ENCODE measurements around the gene FUT8.
"Not testable (repeated sequence)": the region's sequence is repeated elsewhere in the genome, so short reads cannot be mapped to it uniquely, and the experiment has no call there.

FUT8 gene

DNA sequence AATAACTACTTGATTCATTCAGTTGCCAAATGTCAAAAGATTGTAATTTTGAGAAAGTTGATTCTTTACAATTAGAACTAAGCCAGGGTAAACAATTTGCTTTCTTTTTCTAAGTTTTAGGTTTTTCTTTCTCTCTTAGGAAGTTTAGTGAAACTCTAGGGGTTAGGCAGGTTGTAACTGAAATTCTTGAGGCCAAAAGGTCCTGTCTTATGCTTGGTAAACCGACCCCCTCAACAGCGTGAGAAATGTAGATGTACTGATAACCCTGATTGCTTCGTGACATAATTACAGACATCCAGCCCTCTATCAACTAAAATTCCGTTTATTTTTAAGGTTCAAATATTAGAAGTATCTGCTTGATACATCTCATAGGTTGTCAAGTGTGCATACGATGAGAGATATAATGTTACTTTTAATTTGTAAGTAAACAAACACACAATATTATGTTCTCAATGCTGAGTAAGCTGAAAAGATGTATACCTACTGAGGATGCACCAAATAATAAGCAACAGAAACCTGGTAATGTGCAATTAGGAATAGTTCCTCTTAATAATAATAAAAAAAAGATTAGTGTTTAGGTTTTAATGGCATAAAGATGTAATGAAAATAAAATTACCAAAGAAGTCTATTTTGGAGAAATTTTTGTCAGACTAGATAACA is 7.2 kb downstream of the FUT8 start:
- no peak for DNase-seq

DNA sequence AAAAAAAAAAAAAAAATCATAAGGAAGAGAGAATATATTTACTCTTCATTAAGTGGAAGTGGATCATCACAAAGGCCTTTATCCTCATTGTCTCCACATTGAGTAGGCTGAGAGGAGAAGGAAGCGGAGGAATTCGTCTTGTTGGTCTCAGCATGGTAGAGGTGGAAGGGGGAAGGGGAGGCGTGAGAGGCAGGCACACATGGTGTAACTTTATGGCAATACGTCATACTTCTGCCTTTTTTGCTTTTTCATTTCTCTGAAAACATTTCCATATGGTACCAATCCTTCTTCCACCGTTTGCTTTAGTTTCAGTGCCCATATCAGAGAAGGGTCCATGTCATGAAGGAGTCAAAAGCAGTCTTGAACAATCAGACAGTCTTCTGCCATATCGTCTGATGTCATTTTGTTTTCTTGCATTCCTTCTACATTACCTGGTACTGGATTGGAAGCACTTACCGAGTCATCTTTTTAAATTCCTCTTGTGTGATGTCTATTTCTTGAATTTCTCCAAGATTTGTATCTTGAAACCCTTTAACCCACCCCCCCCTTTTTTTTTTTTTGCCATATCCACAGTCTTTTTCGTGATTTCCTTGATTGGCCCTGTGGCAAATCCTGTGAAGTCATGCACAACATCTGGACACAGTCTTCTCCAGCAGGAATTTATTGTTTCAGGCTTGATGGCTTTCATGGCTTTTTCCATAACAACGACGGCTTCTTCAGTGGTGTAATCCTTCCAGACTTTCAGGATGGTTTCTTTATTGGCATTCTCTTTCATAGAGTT is 8.9 kb downstream of the FUT8 start:
- DNase-seq, result no peak

GRCh38 chr14:65422088-65422834 is 9.7 kb downstream of the FUT8 start:
- DNase-seq, result no peak

DNA sequence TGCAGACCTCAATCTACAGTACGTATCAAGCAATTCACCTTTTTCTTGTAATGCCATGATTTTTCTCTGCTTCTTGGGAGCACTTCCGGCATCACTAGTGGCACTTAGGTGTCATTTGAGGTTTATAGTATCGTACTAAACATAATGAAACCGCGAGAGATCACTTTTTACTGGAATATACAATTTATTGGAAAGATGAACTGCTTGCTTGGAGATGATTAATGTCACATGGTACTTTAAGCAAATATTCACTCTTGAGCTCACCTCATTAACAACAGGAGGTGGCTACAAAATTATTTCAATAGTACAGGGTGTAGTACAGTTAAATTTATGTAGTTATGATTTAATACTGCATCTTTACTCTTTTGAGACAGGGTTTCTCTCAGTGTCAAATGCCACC is 11.5 kb downstream of the FUT8 start:
- DNase-seq, result no peak

GRCh38 chr14:65424531-65424930 is 12.0 kb downstream of the FUT8 start:
- DNase-seq, result no peak

DNA sequence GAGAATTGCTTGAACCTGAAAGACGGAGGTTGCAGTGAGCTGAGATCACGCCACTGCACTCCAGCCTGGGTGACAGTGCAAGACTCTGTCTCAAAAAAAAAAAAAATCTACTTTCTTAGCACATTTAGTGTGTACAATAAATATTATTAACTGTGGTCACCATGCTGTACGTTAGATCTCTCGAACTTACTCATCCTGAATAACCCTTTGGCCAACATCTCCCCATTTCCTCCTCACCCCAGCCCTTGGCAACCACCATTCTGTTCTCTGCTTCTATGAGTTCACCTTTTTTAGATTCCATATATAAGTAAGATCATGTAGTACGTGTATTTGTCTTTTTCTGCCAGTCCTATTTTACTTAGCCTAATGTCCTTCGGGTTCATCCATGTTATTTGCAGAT is 13.4 kb downstream of the FUT8 start:
- no peak for DNase-seq

DNA sequence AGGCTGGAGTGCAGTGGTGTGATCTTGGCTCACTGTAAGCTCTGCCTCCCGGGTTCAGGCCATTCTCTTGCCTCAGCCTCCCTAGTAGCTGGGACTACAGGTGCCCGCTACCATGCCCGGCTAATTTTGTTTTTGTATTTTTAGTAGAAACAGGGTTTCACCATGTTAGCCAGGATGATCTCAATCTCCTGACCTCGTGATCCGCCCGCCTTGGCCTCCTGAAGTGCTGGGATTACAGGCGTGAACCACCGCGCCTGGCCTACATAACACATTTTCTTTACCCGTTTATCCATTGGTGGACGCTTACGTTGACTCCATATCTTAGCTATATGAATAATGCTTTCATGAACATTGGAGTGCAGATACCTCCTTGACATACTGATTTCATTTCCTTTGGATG is 14.4 kb downstream of the FUT8 start:
- not testable (repeated sequence) for DNase-seq

- DNase-seq, result no peak
Observed at GRCh38 chr14:65428691-65429090, 16.2 kb downstream of the FUT8 start.

DNA sequence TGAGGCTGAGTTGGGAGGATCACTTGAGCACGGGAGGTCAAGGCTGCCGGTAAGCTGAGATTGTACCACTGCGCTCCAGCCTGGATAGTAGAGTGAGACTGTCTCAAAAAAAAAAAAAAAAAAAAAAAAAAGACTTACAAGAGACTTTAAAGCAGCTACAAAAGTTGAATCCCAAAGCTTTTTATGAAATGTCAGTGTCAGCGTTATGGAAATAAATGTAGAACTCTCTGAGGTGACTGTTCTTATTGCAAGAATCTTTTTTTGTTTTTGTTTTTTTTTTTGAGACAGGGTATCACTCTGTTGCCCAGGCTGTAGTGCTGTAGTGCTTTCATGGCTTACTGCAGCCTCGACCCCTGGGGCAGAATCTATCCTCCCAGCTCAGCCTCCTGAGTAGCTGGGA is 17.2 kb downstream of the FUT8 start:
- DNase-seq, result no peak

DNA sequence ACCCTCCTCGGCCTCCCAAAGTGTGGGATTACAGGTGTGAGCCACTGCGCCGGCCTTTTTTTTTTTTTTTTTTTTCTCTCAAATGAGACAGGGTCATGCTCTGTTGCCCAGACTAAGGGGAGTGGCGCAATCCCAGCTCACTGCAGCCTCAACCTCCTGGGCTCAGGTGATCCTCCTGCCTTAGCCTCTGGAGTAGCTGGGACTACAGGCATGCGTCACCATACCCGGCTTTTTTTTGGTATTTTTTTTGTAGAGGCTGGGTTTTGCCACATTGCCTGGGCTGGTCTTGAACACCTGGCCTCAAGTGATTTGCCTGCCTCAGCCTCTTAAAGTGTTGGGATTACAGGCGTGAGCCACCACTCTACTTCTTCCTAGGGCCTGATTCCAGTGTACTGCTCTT is 18.7 kb downstream of the FUT8 start:
- DNase-seq, result no peak

- no peak for DNase-seq
Observed at GRCh38 chr14:65431951-65432350, 19.4 kb downstream of the FUT8 start.

DNA sequence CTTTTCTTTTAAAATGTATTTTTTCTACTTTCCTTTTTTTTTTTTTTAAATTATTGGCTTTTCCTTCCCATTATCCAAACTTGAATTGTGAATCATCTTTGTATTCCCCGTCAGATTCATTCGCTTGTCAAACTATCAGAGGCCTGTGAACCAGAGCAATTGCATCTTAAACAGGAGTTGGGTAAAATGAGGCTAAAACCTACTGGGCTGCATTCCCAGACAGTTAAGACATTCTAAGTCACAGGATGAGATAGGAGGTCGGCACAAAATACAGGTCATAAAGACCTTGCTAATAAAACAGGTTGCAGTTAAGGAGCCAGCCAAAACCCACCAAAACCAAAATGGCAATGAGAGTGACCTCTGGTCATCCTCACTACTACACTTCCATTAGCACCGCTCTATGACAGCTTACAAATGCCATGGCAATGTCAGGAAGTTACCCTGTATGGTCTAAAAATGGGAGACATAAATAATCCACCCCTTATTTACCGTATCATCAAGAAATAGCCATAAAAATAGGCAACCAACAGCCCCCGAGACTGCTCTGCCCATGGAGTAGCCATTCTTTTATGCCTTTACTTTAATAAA is 19.9 kb downstream of the FUT8 start:
- no peak for DNase-seq

DNA sequence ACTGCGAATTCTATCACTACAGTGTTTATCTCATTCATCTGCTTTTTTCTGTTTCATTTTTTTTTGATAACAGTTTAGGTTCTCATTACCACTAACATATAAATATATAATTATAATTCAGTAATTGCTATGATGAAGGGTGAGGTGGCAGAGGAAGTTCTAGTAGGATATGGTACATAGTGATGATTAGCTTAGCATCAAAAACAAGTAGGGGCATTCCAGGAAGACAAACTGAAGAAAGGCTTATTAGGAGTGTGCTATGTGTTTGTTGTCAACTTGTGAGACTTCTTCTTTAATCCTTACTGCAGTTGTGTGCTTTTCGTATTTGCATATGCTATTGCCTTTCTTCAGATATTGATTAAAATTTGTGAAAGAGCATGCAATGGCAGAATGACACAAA is 20.6 kb downstream of the FUT8 start:
- DNase-seq, result no peak

GRCh38 chr14:65433646-65434045 is 21.1 kb downstream of the FUT8 start:
- DNase-seq, result no peak

- no peak for DNase-seq
Observed at GRCh38 chr14:65434216-65434850, 21.8 kb downstream of the FUT8 start.

DNA sequence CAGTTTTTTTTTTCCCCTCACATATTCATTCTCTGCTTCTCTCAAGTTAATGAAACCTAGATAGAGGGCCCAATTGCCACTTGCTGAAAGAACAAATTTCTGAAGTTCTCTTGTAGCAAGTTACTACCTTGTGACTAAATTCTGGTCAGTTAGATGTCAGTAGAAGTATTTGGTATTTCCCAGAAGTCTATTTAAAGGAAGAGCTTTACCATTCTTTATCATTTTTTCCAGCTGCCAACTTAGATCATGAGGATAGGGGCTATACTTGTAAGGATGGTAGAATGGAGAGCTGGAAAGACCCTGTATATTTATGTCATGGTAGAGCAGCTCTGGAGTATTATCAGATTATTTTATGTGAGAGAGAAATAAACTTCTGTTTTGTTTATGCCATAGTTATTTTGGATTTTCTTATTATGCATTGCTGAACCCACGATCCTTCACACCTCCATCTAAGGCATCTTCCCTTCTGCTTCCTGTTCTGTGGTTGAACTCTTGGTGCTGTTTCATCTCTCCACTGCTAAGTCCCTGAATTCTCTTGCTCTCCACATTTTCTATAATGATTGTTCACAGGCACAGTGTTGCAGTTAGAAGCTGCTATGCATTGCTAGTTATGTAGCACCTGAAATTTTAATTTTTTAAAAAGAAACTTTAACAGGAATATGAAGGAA is 25.9 kb downstream of the FUT8 start:
- DNase-seq, result no peak

- no peak for DNase-seq
Observed at GRCh38 chr14:65439117-65439516, 26.6 kb downstream of the FUT8 start.

DNA sequence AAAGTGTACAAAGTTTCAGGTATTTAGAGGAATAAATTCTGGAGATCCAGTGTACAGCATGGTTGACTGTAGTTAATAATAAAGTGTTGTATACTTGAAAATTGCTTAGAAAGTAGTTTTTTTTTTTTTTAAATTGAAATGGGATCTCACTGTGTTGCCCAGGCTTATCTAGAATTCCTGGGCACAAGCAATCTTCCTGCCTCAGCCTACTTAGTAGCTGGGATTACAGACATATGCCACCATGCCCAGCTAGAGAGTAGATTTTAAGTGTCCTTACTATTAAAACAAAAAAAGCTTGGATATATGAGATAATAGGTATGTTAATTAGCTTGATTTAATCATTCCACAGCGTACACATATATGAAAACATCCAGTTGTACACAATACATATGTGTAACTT is 27.7 kb downstream of the FUT8 start:
- no peak for DNase-seq

GRCh38 chr14:65444230-65444629 is 31.7 kb downstream of the FUT8 start:
- DNase-seq, result no peak

- no peak for DNase-seq
Observed at GRCh38 chr14:65446159-65446558, 33.6 kb downstream of the FUT8 start.

DNA sequence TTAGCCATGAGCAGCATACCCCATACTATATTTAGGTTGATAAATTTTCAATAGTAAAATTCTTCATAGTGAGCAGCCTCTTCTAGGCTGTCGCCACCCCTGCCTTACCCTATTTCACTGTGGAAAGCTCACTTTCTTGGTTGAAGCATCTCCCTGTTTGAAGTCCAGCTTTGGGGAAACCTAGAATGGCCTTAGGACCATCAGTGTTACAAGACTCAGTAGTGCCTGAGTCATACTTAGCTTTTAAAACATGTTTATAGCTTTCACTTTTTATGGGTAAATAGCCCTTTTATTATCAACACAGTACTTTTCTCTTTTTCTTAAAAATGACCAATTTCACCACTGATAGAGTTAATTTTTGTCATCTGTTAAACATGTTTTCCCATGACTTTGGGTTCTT is 37.1 kb downstream of the FUT8 start:
- no peak for DNase-seq

GRCh38 chr14:65453807-65454480 is 41.4 kb downstream of the FUT8 start:
- DNase-seq, result no peak

All from cortex of kidney (tissue), 1 donor.